MM.1S (cell line): Measurements from ENCODE around the gene SPACA7.

Experiments used
- EZH2 ChIP-seq: fragments of 300-600 bp; sonication (generic); optimal IDR thresholded peaks from 2 replicates; pipeline ENCODE3; 2017; ENCODE audit warnings: low read depth, mild to moderate bottlenecking, antibody characterized with exemption, low read length, mixed read lengths
- TF ChIP-seq, protein P1 (sequence below): fragments of 300-600 bp; sonication (generic); IDR thresholded peaks from 2 replicates; pipeline ENCODE4 v1.5.1; 2016; ENCODE audit warnings: antibody characterized with exemption, low read length, mixed read lengths

DNA sequence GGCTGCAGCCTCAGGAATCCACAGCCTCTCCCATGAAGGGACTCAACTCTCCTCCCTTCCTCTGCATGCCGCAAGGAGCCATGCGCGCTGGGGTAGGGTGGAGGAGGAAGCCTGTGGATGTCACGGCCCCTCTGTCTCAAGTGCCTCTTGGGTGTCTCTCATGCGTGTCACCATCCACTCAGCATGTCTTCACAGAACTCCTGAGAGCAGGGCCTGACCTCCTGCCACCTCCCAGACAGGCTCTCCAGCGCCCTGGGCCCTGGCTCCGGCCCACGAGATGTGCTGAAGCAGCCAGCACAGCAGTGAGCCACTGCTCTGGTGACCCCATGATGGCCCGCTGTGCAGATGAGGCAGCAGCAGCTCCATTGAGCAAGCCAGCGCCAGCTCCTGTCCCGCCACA is 25.9 kb upstream of the SPACA7 start:
- TF ChIP-seq, protein P1, sequence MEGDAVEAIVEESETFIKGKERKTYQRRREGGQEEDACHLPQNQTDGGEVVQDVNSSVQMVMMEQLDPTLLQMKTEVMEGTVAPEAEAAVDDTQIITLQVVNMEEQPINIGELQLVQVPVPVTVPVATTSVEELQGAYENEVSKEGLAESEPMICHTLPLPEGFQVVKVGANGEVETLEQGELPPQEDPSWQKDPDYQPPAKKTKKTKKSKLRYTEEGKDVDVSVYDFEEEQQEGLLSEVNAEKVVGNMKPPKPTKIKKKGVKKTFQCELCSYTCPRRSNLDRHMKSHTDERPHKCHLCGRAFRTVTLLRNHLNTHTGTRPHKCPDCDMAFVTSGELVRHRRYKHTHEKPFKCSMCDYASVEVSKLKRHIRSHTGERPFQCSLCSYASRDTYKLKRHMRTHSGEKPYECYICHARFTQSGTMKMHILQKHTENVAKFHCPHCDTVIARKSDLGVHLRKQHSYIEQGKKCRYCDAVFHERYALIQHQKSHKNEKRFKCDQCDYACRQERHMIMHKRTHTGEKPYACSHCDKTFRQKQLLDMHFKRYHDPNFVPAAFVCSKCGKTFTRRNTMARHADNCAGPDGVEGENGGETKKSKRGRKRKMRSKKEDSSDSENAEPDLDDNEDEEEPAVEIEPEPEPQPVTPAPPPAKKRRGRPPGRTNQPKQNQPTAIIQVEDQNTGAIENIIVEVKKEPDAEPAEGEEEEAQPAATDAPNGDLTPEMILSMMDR: no peak
- no peak for TF ChIP-seq EZH2
